ENCODE results near the gene SMG6.
"Not testable (repeated sequence)": the region's sequence is repeated elsewhere in the genome, so short reads cannot be mapped to it uniquely, and the experiment has no call there.

The SMG6 gene

GRCh38 chr17:2302778-2303203 lies 794 bp downstream of the SMG6 start:
- no peak for DNase-seq

- DNase-seq = no peak
Measured at GRCh38 chr17:2299756-2300155, 3.8 kb downstream of the SMG6 start.

GRCh38 chr17:2299136-2299535 lies 4.4 kb downstream of the SMG6 start:
- DNase-seq = no peak

- DNase-seq = no peak
Measured at GRCh38 chr17:2297023-2297422, 6.6 kb downstream of the SMG6 start.

- no peak for DNase-seq
Measured at GRCh38 chr17:2295575-2295974, 8.0 kb downstream of the SMG6 start.

- DNase-seq = no peak
Measured at GRCh38 chr17:2292100-2292499, 11.5 kb downstream of the SMG6 start.

GRCh38 chr17:2289878-2290478 lies 13.6 kb downstream of the SMG6 start:
- DNase-seq = no peak

DNA sequence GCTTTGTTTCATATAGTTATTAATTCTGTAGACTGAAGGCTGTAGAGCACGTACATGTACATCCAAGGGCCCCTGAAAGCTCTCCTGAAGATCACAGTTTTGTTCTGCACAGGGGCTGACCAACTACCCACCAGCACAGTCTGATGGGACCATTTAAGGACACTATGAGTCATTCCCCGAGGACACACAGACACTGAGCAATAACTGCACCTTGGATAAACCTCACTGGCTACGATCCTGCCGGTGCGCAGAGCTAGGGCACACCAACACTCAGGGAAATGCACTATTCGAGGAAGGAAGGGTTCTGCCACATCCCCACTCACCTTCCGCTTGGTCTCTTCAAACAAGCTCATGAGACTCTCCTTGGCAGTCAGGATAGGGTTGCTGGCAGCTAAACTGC lies 20.3 kb downstream of the SMG6 start:
- DNase-seq = no peak

DNA sequence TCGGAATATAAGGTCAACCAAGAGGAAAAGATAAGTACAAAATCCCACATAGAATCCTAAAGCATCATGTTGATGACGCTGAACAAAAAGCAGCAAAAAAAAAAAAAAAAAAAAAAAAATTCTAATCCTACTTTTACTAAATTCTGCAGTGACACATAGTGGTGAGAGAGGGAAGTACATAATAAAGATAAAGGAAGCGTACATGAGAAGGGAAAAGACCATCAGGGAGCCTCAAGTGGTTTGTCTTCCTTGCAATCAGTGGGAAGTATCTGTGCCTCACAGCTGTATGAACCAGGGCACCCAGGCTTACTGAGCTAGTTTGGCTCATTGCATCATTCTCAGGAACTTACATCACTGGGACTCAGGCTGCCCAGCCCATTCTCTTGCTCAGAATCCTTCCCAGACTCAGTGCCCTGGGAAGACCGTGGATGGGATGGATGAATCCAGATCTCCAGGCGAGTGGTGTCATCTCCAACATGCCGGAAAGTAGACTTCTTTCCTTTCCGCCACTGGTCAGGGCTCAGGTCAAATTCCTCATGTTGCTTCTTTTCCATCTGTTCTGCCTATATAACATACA lies 21.2 kb downstream of the SMG6 start:
- DNase-seq = peak; percentile 50

GRCh38 chr17:2279707-2280106 lies 23.9 kb downstream of the SMG6 start:
- DNase-seq = no peak

DNA sequence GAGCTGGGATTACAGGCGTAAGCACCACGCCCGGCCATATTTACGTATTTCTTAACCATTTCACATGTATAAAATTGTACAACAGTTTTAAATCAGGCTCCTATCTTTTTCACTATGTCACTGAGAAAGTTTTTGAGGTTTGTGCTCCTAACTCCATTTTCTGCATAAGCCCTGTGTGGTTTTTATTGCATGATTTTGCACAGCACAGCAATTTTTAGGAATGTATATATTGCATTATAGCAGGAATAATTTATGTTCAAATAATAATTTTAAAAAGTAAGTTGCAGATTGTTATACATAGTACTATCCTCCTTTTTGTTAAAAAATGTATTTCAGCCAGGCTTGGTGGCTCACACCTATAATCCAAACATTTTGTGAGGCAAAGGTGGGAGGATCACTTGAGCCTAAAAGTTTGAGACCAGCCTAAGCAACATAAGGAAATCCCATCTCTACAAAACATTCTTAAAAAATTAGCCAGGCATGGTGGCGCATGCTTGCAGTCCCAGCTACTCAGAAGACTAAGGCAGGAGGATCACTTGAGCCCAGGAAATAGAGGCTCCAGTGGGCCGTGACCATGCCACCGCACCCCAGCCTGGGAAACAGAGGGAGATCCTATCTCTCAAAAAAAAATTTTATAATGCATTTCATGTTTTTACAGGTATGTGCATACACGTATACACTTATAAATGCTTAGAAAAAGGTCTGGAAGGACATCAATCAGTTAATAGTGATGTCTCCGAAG lies 26.0 kb downstream of the SMG6 start:
- DNase-seq = peak; percentile 13

DNA sequence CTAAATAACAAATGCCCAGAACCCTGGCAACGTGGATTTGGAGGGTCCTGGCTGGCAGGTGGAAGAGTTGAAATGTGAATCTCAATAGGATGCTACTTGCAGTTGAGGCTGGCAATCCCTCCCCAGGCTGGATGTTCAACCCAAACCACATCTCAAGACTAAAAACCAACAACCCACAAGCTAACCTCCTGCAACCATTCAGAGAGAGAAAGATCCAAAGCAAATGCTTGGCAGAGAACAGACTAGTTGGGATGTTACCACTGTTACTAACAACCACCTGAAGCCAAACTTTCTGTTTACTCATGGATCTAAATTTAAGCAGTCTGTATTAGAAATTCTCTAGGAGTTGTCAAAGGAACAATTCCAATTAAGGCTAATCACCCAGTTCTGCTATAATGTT lies 27.9 kb downstream of the SMG6 start:
- no peak for DNase-seq

DNA sequence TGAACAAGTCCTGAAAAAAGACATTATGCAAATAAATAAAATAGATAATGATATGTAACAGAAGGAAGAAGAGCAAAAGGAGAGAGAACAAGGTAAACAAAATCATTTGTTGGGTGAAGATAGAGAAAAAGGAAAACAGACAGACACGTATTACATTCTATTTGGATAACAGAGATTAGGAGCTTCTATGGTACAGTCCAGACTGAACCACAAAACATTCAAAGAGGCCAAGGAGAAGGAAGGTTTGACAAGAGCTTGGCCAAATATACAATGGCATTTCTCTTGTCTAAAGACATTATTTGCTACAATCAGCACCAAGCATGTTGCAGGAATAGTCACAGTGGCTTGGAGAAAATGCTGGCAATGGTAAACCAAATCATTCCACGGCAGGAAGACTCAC lies 29.2 kb downstream of the SMG6 start:
- no peak for DNase-seq

DNA sequence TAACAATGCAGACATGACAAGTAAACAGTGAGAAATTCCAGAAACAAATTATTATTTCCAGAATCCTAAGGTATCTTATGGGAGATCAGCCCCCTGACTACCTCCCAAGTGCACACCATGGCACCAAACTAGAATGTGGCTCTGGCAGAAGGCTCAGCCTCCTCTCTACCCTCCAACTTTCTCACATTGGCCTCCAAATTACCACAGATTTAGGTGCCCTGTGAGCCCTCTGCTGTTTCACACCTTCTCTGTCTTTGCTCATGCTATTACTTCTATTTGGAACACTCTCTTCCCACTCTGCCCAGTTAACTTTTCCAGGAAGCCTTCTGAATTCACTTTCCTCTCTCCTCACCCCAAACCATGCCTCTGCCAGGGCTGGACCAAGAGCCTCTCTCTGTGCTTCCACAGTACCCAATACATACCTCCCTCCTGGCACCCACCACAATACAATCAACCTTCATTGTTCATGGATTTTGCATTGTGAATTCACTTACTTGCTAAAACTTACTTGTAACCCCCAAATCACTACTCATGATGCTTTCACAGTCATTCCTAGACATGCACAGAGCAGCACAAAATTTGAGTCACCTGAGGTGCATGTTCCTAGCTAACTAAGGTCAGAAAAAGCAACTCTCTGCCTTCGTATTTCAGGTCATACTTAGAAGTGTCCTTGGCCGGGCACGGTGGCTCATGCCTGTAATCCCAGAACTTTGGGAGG lies 31.4 kb downstream of the SMG6 start:
- DNase-seq = no peak

DNA sequence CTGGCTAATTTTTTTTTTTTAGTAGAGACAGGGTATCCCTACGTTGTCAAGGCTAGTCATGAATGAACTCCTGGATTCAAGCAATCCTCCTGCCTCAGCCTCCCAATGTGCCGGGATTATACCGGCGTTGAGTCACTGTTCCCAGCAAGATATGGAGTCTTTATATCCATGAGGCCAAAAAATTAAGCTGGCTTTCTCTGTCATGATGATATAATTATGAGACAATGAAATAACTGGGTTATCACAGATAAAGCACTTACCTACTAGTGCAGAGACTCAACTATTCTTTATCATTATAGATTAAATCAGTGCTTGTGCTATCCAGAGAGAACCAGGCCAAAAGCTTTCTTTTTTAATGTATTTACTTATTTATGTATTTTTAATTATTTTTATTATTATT lies 36.2 kb downstream of the SMG6 start:
- no peak for DNase-seq

- no peak for DNase-seq
Measured at GRCh38 chr17:2266865-2267228, 36.7 kb downstream of the SMG6 start.

- no peak for DNase-seq
Measured at GRCh38 chr17:2266045-2266864, 37.3 kb downstream of the SMG6 start.

DNA sequence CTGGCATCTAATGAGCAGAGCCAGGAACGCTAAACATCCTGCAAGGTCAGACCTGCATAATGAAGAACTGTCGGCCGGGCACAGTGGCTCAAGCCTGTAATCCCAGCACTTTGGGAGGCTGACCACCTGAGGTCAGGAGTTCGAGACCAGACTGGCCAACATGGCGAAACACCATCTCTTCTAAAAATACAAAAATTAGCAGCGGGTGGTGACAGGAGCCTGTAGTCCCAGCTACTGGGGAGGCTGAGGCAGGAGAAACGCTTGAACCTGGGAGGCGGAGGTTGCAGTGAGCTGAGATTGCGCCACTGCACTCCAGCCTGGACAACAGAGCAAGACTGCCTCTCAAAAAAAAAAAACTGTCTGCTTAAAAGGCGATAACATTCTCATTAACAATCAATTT lies 38.4 kb downstream of the SMG6 start:
- not testable (repeated sequence) for DNase-seq

- DNase-seq = peak; percentile 19
Measured at GRCh38 chr17:2264067-2264860, 39.3 kb downstream of the SMG6 start.

DNA sequence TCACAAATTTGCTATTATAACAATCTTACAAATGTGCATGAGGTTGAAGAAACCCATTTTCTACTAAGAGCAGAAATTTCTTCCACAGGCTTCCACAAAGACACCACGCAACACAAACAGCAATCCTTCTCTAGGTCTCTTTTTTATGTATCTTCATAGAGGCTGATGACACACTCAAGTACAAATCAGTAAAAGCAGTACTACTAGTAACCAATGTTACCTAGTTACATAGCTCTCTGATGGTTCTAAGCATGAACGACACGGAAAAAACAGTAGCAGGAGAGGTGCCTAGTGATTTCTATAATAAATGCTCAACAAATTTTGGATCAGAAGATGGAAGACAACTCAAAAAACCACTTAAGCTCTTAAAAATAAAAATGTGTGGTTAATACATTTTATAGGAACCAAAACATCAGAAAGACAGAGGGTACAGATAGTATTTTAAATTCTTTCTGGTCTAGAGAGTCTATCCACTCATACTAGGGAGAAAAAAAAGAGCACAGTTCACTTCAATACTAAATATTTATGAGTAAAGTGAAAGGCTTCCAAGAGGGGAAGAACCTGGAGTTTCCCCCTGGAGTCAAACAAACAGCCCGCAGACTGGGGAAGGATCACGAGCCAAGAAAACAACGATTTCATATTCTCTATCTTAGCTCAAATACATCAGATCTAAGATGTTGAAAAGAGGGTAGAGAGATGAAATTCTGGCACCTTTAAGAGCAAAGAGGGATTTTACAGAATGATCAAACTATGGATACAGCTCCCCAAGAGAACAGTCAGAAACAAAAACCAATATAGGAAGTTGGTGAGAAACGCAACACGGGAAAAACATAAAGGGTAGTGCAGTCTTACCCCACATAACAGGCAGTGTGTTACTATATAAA lies 40.2 kb downstream of the SMG6 start:
- no peak for DNase-seq

GRCh38 chr17:2262135-2262587 lies 41.4 kb downstream of the SMG6 start:
- DNase-seq = no peak

Measured in DMS79 treated with DMSO at 0.1 percent for 48 hours (cell line).